Type B pancreatic cell (in vitro differentiated cells): ENCODE results near the gene VPS37D. TPM values are rescaled to one million over a fixed set of nuclear protein-coding genes. Genes with fewer than 3 reads are reported as not detected.
A peak's percentile ranks its signal among the peaks of the same experiment; 100 is the strongest.

ENCODE experiments used
- DNase-seq: peaks from one replicate; pipeline ENCODE4 v3.0.0; 2021; ENCODE audit warnings: mixed read lengths; ENCODE audit not compliant: unreplicated experiment; ENCODE audit errors: extremely low spot score
- H3K27ac Mint-ChIP-seq: 2 replicates; pipeline ENCODE4 v1.8.0; 2021; ENCODE audit warnings: mild to moderate bottlenecking, mixed read lengths
- H3K27me3 Mint-ChIP-seq: 2 replicates; pipeline ENCODE4 v1.8.0; 2021; ENCODE audit warnings: mixed read lengths
- H3K36me3 Mint-ChIP-seq: 2 replicates; pipeline ENCODE4 v1.8.0; 2021; ENCODE audit warnings: mixed read lengths
- H3K4me1 Mint-ChIP-seq: one replicate; pipeline ENCODE4 v1.8.0; 2021; ENCODE audit warnings: mixed read lengths; ENCODE audit not compliant: unreplicated experiment
- H3K4me3 Mint-ChIP-seq: 2 replicates; pipeline ENCODE4 v1.8.0; 2021; ENCODE audit warnings: mild to moderate bottlenecking, mixed read lengths
- H3K9me3 Mint-ChIP-seq: 2 replicates; pipeline ENCODE4 v1.8.0; 2021; ENCODE audit warnings: mixed read lengths
- CTCF ChIP-seq: fragments of 200-600 bp; sonication (generic); conservative IDR thresholded peaks from 2 replicates; pipeline ENCODE4 v1.5.0; 2021; ENCODE audit warnings: antibody characterized with exemption, mild to moderate bottlenecking
- total RNA-seq: library from RNA; stranded (reverse); gene quantifications from 2 replicates; pipeline ENCODE4 v1.2.1, GENCODE V29; 2021; ENCODE audit warnings: low replicate concordance

The VPS37D gene
- total RNA-seq, 1 donor from 2014 or later: 12.9 TPM

GRCh38 chr7:73638911-73639310 lies 28.7 kb upstream of the VPS37D start:
- H3K9me3 Mint-ChIP-seq: no peaks in the 10 kb centered on the region
- no peak for TF ChIP-seq CTCF
- no peak for DNase-seq
- H3K27ac Mint-ChIP-seq: no peak overlapping the region
- H3K36me3 Mint-ChIP-seq: no peaks in the 10 kb centered on the region
- H3K27me3 Mint-ChIP-seq: peaks cover 11% of the 10 kb centered on the region
- no peaks in the 10 kb centered on the region for H3K4me1 Mint-ChIP-seq
- H3K4me3 Mint-ChIP-seq: no peak overlapping the region

GRCh38 chr7:73642834-73643233 lies 24.8 kb upstream of the VPS37D start:
- Mint-ChIP-seq H3K27ac (no peak overlapping the region), H3K4me3 (no peak overlapping the region), H3K4me1 (peaks cover 6% of the 10 kb centered on the region), H3K9me3 (no peaks in the 10 kb centered on the region), H3K36me3 (no peaks in the 10 kb centered on the region), H3K27me3 (peaks cover 34% of the 10 kb centered on the region)
- no peak for TF ChIP-seq CTCF
- DNase-seq: no peak

GRCh38 chr7:73644688-73645286 lies 22.8 kb upstream of the VPS37D start:
- no peak for DNase-seq
- Mint-ChIP-seq H3K36me3 (no peaks in the 10 kb centered on the region), H3K4me1 (peaks cover 10% of the 10 kb centered on the region), H3K27ac (peak overlapping the region; percentile 51), H3K9me3 (no peaks in the 10 kb centered on the region), H3K4me3 (no peak overlapping the region), H3K27me3 (peaks cover 52% of the 10 kb centered on the region)
- no peak for TF ChIP-seq CTCF

- H3K27me3 Mint-ChIP-seq: peaks cover 61% of the 10 kb centered on the region
- peaks cover 10% of the 10 kb centered on the region for H3K4me1 Mint-ChIP-seq
- TF ChIP-seq CTCF: no peak
- H3K27ac Mint-ChIP-seq: peak overlapping the region; percentile 76
- no peak for DNase-seq
- no peaks in the 10 kb centered on the region for H3K36me3 Mint-ChIP-seq
- H3K9me3 Mint-ChIP-seq: no peaks in the 10 kb centered on the region
- no peak overlapping the region for H3K4me3 Mint-ChIP-seq
Measured at GRCh38 chr7:73645643-73646174, 21.9 kb upstream of the VPS37D start.

- peak overlapping the region; percentile 75 for H3K4me3 Mint-ChIP-seq
- no peak for TF ChIP-seq CTCF
Measured at GRCh38 chr7:73646785-73647724, 20.6 kb upstream of the VPS37D start.

More at GRCh38 chr7:73646785-73647724, 20.6 kb upstream of the VPS37D start:
- no peaks in the 10 kb centered on the region for H3K36me3 Mint-ChIP-seq
- peak overlapping the region; percentile 82 for H3K27ac Mint-ChIP-seq
- DNase-seq: no peak
- no peaks in the 10 kb centered on the region for H3K9me3 Mint-ChIP-seq
- peaks cover 67% of the 10 kb centered on the region for H3K27me3 Mint-ChIP-seq
- peaks cover 10% of the 10 kb centered on the region for H3K4me1 Mint-ChIP-seq
